GM19240 (cell line): ENCODE results near the gene CCNC.

Experiments
- DNase-seq: peaks from one replicate; pipeline ENCODE4 v3.0.0; 2011; ENCODE audit warnings: low spot score; ENCODE audit not compliant: insufficient read length

Gene CCNC, protein sequence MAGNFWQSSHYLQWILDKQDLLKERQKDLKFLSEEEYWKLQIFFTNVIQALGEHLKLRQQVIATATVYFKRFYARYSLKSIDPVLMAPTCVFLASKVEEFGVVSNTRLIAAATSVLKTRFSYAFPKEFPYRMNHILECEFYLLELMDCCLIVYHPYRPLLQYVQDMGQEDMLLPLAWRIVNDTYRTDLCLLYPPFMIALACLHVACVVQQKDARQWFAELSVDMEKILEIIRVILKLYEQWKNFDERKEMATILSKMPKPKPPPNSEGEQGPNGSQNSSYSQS

DNA sequence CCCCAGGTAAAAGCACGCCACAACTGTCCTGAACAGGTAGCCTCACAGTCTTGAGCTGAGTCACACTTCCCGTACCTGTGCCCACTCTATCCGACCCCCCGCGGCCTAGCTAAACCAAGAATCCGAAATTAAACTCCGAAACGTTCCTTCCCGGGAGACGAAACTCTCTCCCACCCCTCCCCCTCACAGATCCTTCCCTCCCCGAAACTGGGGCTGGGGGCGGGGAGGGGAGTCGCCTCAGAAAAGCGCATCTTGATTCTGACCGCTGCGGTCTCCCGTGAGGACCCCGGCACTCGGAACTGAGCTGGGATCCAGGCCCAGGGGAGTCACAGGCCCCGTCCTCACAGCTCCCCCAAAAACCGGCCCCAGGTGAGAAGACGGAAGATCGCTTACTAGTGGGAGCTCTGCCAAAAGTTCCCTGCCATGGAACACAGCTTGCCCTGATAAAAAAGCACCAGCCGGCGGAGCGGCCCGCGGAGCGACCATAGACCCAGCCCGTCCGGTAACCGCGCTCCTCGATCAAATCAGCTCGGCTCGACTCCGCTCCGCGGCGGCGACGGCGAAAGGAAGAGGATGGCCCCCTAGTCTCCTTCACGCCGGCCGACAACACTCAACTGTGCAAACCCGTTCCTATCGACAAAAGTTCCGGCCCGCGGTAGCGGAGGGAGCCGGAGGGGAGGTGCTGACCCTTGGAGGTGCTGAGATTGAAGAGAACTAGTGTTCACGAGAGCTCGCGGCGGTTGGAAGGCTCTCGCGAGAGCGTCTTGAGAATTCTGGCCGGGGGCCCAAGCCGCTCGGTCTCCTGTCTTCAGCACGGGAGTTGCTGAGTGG, at the start of gene CCNC:
TSS of gene CCNC (minus strand) at position 558 of the 831 bp plus-strand sequence. CDS start at position 425, 133 bp downstream.
- peak; percentile 62 for DNase-seq

DNA sequence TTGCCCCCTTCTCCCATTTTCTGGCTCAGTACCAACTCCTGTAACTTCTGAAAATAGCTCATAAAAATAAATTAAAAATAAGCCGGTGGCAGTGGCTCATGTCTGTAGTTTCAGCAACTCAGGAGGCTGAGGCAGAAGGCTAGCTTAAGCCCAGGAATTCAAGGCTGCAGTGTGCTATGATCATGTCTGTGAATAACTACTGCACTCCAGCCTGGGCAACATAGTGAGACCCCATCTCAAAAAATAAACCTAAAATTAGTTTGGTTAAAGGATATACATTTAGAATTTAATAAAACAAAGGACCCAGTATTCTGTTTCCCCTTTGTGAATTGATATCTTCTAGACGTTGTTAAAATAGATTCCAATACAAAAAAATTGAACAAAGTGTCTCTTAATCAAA, 48.7 kb upstream of the CCNC start:
- DNase-seq, result no peak

DNA sequence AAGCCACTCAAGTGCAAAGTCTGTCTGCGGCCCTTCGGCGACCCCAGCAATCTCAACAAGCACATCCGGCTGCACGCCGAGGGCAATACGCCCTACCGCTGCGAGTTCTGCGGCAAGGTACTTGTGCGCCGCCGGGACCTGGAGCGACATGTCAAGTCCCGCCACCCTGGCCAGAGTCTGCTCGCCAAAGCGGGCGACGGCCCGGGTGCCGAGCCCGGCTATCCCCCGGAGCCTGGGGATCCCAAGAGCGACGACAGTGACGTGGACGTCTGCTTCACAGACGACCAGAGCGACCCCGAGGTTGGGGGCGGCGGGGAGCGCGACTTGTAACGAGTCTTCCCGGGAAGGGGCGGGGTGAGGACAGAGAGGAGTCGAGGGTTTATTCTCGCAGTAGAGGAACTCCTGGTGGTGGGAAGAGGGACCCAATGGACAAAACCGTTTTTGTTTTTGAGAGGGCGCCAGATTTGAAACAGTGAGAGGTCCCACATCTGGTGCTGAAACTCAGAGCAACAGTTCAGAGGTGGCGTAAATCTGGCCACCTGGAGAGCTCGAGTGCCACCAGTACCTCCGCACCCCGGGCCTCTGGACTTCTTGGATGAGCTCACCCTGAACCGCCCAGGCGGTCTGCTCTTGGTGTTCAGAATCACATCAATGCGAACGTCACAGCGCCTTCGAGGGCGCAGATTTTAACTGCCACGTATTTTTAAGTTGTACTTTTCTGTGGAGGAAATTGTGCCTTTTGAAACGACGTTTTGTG, 46.1 kb upstream of the CCNC start:
- no peak for DNase-seq

DNA sequence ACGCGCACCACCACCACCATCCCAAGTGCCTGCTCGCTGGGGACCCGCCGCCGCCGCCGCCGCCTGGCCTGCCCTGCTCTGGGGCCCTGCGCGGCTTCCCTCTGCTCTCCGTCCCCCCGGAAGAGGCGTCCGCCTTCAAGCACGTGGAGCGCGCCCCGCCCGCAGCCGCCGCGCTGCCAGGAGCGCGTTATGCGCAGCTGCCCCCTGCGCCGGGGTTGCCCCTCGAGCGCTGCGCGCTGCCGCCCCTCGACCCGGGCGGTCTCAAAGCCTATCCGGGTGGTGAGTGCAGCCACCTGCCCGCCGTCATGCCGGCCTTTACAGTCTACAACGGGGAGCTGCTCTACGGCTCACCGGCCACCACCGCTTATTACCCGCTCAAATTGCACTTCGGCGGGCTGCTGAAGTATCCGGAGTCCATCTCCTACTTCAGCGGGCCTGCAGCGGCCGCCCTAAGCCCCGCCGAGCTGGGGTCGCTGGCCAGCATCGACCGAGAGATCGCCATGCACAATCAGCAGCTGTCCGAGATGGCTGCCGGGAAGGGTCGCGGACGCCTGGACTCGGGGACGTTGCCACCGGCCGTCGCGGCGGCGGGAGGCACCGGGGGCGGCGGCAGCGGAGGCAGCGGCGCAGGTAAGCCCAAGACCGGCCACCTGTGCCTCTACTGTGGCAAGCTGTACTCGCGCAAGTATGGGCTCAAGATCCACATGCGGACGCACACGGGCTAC, 45.4 kb upstream of the CCNC start:
- DNase-seq, result no peak

DNA sequence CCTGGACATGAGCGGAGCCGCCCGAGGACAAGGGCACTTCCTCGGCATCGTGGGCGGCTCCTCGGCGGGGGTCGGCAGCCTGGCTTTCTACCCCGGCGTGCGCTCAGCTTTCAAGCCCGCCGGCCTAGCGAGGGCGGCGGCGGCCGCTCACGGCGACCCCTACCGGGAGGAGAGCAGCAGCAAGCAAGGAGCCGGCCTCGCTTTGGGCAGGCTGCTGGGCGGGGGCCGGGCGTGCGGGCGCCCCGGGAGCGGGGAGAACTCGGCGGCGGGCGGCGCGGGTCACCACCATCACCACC, 44.9 kb upstream of the CCNC start:
- no peak for DNase-seq

DNA sequence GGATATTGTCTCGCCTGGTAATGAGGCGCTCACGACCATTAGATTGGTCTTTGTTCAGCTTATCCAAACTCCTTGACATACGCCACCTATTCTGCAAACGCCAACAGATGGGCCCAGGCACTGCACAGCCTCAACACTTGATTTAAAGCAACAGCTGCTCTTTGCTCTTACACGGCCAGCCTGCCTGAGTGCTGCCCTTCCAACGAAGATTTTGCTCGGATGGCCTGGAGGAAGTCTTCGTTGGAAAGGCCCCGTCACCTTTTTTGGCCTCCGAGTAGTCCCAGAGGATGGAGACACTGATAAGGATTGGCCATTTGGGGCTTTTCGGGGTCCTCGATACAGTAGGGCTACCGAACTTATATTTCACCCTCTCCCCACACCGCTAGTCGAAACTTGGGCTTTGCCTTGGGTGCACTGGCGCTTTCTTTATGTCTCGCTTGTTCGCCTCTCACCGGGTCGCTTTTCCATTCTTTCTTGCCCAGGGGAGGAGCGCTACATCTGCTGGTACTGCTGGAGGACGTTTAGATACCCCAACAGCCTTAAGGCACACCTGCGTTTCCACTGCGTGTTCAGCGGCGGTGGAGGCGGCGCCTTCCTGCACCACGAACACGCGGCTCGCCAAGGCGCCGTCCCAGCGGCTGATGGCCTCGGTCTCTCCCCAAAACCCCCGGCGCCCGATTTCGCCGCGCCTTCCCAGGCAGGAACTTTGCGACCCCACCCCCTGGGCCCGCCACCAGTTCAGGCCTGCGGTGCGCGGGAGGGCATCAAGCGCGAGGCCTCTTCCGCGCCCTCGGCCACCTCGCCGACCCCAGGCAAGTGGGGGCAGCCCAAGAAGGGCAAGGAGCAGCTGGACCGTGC, 44.3 kb upstream of the CCNC start:
- DNase-seq, result no peak

DNA sequence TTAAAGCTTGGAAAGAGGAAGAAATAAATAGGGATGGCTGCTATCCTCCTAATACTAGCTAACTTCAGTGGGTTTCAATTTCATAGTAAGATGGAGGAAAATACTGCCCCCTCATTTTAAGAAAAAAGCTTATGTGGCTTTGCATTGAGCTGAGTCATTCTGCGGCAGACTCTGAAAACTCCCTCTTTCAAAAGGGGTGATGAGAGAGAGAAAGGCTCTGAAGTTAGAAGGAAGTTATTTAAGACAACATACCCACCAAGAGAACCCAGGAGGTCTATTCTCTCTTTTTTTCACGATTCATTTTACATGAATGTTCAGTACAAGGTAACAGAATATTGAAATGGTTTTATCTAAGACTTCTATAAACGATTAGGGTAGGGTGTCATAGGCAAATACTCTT, 42.7 kb upstream of the CCNC start:
- no peak for DNase-seq

DNA sequence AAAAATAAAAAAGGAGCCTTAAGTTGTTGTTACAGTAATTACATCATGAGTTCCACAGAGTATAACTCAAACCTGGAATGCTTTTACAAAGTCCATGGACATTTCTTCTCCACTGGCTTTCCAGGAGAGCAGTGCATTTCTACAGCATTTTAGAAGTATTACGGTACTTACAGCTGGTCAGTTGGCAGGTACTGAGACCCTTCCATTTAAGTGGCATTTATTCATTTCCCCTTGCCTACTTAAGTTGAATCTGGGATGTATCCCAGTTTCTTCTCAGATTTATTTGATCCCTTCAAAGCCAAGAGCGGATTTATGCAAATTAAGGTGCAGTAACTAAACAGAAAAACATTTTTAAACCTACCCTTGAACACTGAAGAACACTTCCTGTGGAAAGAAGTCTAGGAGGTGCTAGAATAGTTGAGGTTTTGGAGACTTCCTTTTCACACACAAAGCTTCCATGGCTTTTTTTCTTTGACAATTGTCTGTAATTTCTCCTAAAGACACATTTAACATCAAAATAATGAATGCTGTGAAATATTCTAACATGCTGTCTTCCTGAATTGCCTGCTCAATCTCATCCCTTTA, 41.5 kb upstream of the CCNC start:
- no peak for DNase-seq

DNA sequence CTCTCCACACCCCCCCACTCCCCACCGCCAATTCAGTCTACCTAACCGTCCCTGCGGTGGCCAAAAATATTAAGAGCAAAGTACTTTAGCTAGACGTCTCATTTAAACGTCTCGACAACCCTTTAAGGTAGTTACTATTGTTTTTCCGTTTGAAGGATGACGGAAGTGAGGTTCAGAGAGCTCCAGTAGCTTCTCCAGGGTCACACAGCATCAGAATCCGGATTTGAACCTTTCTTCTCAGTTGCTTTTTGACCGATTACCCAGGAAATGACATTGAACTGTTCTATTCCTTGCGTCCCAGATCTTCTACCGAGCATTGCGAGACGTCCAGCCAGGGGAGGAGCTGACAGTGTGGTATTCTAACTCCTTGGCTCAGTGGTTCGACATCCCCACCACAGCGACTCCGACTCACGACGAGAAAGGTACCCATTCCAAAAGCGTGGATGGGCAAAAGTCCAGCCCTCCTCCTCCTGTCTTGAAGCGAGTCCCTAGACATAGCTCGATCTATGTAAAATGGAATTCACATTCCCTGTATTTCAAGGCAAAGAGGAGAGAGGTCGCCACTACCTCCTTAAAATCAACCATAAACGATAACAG, 40.5 kb upstream of the CCNC start:
- DNase-seq, result no peak

DNA sequence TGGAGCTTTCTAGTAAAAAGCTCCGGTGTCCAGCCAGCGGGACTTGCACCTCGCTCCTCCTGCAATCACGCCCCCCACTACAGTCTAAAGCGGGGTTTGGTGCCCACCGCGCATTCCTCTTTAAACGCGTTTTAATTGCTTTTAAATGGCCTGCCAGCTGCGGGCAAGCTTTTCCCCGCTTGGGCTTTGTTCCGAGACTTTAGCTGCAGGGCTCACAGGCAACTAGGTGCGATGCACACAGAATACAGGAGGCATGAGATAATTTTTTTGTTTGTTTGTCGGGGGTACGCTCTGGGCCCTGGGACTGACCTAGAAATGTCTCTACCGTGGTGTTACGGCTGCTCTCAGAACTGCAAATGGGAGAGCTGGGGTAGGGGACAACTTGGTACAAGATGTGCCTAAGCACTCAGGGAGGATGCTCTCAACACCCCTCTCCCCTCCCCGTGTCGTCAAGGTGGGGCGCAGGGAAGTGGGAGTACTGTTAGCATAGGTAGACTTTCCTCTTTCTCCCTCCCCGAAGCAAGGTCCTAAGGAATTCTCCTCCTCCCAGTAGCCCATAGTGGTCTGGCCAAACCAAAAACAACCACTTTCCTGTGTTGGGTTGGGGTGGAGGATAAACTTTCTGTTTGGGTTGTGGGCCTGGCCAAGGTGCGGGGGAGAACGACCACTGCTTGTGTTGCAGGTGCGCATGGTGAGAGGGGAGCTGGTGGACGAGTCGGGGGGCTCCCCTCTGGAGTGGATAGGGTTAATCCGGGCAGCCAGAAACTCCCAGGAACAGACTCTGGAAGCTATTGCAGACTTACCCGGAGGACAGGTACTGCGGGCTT, 39.8 kb upstream of the CCNC start:
- no peak for DNase-seq

DNA sequence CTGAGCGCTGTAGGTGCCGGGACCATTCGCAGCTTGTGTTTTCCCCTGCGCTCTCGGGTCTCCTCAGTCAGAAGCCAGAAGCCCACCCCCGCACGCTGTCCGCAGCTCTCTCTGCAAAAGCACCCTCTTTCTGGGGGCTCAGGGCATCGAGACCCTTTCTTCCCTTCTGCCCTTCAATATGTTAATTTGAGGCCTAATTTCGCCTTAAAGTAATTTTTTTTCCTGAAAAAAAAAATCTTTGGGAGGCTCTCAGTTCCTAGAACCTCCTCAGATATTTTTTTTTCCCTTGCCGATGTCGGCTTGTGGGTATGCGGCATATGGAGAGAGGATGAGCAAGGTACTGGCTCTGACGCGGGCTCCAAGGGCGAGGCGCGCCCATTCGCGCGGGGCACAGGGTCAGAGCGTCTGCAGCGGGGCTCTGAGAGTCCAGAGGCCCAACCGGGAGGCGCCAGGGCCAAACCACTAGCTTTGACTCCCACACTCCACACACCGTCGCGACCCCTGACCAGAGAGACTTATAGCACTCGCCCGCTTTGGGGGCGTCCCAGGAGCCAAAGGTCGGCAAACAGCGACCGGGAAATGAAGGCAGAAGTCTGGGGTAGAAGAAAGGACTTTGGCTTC, 39.1 kb upstream of the CCNC start:
- no peak for DNase-seq

DNA sequence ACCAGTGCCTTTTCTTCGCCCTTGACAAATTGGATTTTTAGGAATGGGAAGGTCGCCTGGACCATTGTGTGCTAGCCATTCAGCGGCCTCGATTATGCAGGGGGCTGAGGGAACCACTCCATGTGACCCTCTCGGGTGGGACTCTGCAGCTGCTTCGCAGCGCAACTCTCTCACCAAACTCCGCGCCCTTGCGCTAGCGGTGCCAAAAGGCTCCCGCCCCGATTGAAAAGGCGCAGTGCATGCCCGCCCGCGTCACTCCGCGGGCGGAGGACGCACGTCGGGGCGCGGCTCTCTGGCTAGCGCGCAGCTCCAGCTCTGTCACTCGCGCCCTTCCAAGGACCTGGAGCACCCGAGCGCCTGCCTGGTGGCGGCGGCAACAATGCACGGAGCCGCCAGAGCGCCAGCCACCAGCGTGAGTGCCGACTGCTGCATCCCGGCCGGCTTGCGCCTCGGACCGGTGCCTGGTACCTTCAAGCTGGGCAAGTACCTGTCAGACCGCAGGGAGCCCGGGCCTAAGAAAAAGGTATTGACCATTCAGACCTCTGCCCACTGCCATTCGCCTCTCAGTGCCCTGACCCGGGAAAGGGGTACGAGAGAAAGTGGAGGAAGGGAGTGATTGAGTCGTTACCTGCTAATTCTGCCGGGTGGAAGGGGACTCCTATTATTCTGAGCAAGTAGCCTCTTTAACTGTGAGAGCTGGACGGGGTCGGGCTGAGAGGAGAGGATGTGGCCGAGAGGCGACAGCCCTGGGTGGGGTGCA, 38.4 kb upstream of the CCNC start, which contains the start of gene PRDM13:
TSS of gene PRDM13 (plus strand) at position 178 of the 760 bp plus-strand sequence. CDS start at position 380, 202 bp downstream.
- no peak for DNase-seq

DNA sequence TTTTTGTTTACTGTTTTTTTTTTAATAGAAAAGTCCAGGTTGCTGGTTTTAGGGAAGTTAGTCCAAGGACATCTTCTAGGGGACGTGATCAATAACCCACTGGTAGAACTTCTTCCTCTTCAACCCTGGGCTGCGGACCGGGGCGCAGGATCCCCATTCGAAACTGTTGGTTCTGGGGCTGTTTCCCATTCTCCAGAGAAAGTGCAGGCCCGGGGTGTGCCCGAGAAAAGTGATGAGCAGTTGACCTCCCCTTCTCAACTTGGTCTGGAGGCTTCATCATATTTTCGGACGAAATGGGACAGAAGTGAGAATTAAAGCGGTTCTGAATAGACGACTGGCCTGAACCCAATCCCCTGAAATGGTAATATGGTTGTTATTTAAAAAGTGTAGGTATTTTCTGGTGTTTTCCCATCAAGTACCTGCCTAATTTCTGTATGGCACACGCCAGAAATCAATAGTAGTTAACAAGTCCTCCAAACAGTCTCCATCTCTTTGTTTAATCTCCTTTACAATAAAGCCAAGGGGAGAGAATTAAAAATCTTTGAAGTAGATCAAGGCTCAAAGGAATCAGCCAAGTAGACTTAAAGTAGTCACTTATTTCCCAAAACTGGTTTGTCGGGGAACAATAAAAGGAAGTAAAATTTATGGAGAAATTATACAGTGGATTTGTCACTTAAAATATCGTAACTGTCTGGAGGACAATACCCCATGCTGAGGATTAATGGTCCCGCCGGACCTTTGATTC, 37.6 kb upstream of the CCNC start:
- no peak for DNase-seq

DNA sequence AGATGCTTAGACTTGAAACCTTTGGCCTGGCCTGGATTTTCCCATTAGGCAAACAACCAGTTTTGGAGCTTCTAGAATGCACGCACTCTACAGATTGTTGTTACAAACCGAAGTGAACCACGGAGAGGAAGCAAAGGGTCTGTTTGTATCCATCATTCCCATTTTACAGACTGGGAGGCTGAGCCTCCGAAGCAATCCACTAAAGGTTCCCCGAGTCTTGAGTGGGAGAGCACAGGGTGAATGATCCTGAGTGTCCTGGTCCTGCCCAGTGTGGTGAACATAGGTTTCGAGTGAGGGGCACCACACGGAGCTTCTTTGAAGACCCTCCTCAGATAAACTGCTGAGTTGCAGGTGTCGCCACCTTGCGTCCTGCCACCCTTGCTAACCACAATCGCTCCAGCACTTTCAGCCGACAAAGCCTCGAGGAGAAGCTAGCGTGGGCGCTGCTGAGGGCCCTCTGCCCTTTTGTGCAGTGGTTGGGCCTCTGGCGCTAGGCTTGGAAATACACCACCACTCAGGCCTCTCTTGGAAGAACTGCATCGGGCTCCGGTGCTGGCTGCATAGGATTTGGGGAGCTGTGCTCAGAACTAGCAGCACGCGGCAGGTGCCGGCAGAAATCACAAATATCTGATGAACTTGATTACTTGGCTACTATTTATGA, 36.7 kb upstream of the CCNC start:
- DNase-seq, result no peak

DNA sequence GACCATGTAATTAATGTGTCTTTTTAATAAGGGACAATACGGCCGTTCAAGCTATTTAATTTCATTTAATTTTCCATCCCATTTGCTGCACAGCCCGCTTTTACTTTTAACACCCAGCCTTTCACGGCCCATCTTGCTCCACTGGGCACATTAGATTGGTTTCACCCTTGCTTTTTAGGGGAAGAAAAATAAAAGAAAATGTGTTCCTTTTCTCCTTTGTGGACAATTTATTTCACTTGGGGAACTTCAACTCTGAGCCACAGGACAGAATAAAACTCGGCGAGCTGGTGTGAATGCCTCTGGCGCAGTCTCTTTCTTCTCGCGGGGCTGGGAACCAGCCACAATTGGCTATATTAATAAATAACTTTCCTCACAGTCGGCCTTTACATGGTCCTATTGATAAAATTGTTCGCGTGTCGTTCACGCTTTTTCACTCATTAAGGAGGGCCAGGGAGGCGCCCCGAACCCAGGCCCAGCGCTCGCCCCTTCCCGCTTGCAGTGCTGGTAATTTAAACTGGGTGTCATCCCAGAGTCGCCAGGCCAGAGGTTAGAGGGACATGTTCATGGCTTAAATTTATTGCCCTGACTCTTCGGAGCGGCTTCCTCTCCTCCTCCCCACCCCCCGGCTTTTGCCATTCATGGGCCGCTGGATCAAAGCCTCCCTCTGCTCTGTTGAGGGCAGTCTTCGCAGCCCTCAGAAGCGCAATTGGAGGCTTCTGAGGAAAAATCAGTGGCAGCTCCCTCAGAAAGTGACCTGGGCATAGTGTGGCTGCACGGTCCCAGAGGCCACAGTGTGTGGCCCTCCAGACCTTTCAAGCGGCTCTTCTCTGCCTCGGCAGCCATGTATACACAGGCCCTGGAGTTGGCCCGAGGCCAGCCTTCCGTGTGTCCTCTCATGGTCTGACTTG, 36.0 kb upstream of the CCNC start:
- DNase-seq, result no peak
